ENCODE data around the gene GC.
"Not testable (repeated sequence)": the region's sequence is repeated elsewhere in the genome, so short reads cannot be mapped to it uniquely, and the experiment has no call there.

GC gene

GRCh38 chr4:71765821-71766383 is 18.0 kb downstream of the GC start:
- no peak for DNase-seq (ENCODE audit: low read depth)

GRCh38 chr4:71765350-71765749 is 18.5 kb downstream of the GC start:
- DNase-seq (ENCODE audit: low read depth), result no peak

GRCh38 chr4:71752383-71753042 is 31.4 kb downstream of the GC start:
- no peak for DNase-seq (ENCODE audit: low read depth)

- DNase-seq (ENCODE audit: low read depth), result no peak
Measured at GRCh38 chr4:71749008-71749594, 34.8 kb downstream of the GC start.

- no peak for DNase-seq (ENCODE audit: low read depth)
Measured at GRCh38 chr4:71746379-71746778, 37.5 kb downstream of the GC start.

- not testable (repeated sequence) for DNase-seq (ENCODE audit: low read depth)
Measured at GRCh38 chr4:71738782-71739181, 45.1 kb downstream of the GC start.

GRCh38 chr4:71732706-71733105 is 51.2 kb downstream of the GC start:
- DNase-seq (ENCODE audit: low read depth), result no peak

GRCh38 chr4:71732066-71732465 is 51.8 kb downstream of the GC start:
- no peak for DNase-seq (ENCODE audit: low read depth)

- DNase-seq (ENCODE audit: low read depth), result no peak
Measured at GRCh38 chr4:71729856-71730255, 54.0 kb downstream of the GC start.

GRCh38 chr4:71713611-71714203 is 70.2 kb downstream of the GC start:
- DNase-seq (ENCODE audit: low read depth), result no peak

GRCh38 chr4:71711985-71712348 is 71.9 kb downstream of the GC start:
- no peak for DNase-seq (ENCODE audit: low read depth)

- no peak for DNase-seq (ENCODE audit: low read depth)
Measured at GRCh38 chr4:71711044-71711984, 72.6 kb downstream of the GC start.

- no peak for DNase-seq (ENCODE audit: low read depth)
Measured at GRCh38 chr4:71709961-71710360, 73.9 kb downstream of the GC start.

- DNase-seq (ENCODE audit: low read depth), result no peak
Measured at GRCh38 chr4:71698141-71698540, 85.7 kb downstream of the GC start.

GRCh38 chr4:71697031-71697430 is 86.8 kb downstream of the GC start:
- DNase-seq (ENCODE audit: low read depth), result no peak

- DNase-seq (ENCODE audit: low read depth), result no peak
Measured at GRCh38 chr4:71694961-71695360, 88.9 kb downstream of the GC start.

GRCh38 chr4:71692963-71693362 is 90.9 kb downstream of the GC start:
- DNase-seq (ENCODE audit: low read depth), result no peak

- no peak for DNase-seq (ENCODE audit: low read depth)
Measured at GRCh38 chr4:71692198-71692597, 91.7 kb downstream of the GC start.

Data from activated T-cell treated with anti-CD3 and anti-CD28 coated beads for 48 hours (primary cell).